ENCODE results near the gene HAS3. TPM values are rescaled to one million over a fixed set of nuclear protein-coding genes. Genes with fewer than 3 reads are reported as not detected.

The HAS3 gene
- total and polyA plus RNA-seq, 2 donors: 2.9 to 13.0 TPM

- no peak overlapping the region for H3K27ac ChIP-seq (ENCODE audit: low read depth)
- H3K4me3 ChIP-seq (ENCODE audit: low read depth, low read length): no peak overlapping the region
- H3K4me1 ChIP-seq (ENCODE audit: insufficient read depth): no peaks in the 10 kb centered on the region
- H3K36me3 ChIP-seq (ENCODE audit: insufficient read depth): no peaks in the 10 kb centered on the region
- 81% methylated on average over 7 of the region's 7 CpGs for WGBS
- DNase-seq (ENCODE audit: extremely low spot score): no peak
These were observed 27.4 kb upstream of the HAS3 start for GRCh38 chr16:69078073-69078472.

GRCh38 chr16:69079697-69080096 is 25.8 kb upstream of the HAS3 start:
- DNase-seq (ENCODE audit: extremely low spot score): no peak
- Histone ChIP-seq H3K27ac (ENCODE audit: low read depth) (no peak overlapping the region), H3K36me3 (ENCODE audit: insufficient read depth) (peaks cover 3% of the 10 kb centered on the region), H3K4me1 (ENCODE audit: insufficient read depth) (no peaks in the 10 kb centered on the region), H3K4me3 (ENCODE audit: low read depth, low read length) (no peak overlapping the region)
- over 99% methylated on average over 2 of the region's 2 CpGs for WGBS

GRCh38 chr16:69083306-69083941 is 22.0 kb upstream of the HAS3 start:
- no peak overlapping the region for H3K27ac ChIP-seq (ENCODE audit: low read depth)
- peaks cover 3% of the 10 kb centered on the region for H3K36me3 ChIP-seq (ENCODE audit: insufficient read depth)
- WGBS: 95% methylated on average over 16 of the region's 16 CpGs
- no peak for DNase-seq (ENCODE audit: extremely low spot score)
- peaks cover 1% of the 10 kb centered on the region for H3K4me1 ChIP-seq (ENCODE audit: insufficient read depth)
- H3K4me3 ChIP-seq (ENCODE audit: low read depth, low read length): no peak overlapping the region

- 38% methylated on average over 2 of the region's 2 CpGs for WGBS
- DNase-seq (ENCODE audit: extremely low spot score): no peak
These were observed 21.2 kb upstream of the HAS3 start for GRCh38 chr16:69084289-69084688.

GRCh38 chr16:69085032-69085695 is 20.3 kb upstream of the HAS3 start:
- DNase-seq (ENCODE audit: extremely low spot score): no peak
- H3K4me1 ChIP-seq (ENCODE audit: insufficient read depth): peaks cover 1% of the 10 kb centered on the region
- H3K4me3 ChIP-seq (ENCODE audit: low read depth, low read length): no peak overlapping the region
- H3K27ac ChIP-seq (ENCODE audit: low read depth): no peak overlapping the region
- 87% methylated on average over 5 of the region's 5 CpGs for WGBS
- H3K36me3 ChIP-seq (ENCODE audit: insufficient read depth): peaks cover 3% of the 10 kb centered on the region

More at GRCh38 chr16:69084289-69084688, 21.2 kb upstream of the HAS3 start:
- no peak overlapping the region for H3K4me3 ChIP-seq (ENCODE audit: low read depth, low read length)
- H3K36me3 ChIP-seq (ENCODE audit: insufficient read depth): peaks cover 3% of the 10 kb centered on the region
- peaks cover 1% of the 10 kb centered on the region for H3K4me1 ChIP-seq (ENCODE audit: insufficient read depth)
- no peak overlapping the region for H3K27ac ChIP-seq (ENCODE audit: low read depth)

GRCh38 chr16:69087161-69087581 is 18.3 kb upstream of the HAS3 start:
- Histone ChIP-seq H3K36me3 (ENCODE audit: insufficient read depth) (peaks cover 3% of the 10 kb centered on the region), H3K27ac (ENCODE audit: low read depth) (peak overlapping the region; percentile 84), H3K4me1 (ENCODE audit: insufficient read depth) (peaks cover 1% of the 10 kb centered on the region), H3K4me3 (ENCODE audit: low read depth, low read length) (no peak overlapping the region)
- no peak for DNase-seq (ENCODE audit: extremely low spot score)
- WGBS: 75% methylated on average over 3 of the region's 3 CpGs

GRCh38 chr16:69088684-69089083 is 16.8 kb upstream of the HAS3 start:
- H3K36me3 ChIP-seq (ENCODE audit: insufficient read depth): peaks cover 3% of the 10 kb centered on the region
- no peak for DNase-seq (ENCODE audit: extremely low spot score)
- peaks cover 1% of the 10 kb centered on the region for H3K4me1 ChIP-seq (ENCODE audit: insufficient read depth)
- no peak overlapping the region for H3K27ac ChIP-seq (ENCODE audit: low read depth)
- no peak overlapping the region for H3K4me3 ChIP-seq (ENCODE audit: low read depth, low read length)
- WGBS: 85% methylated on average over 4 of the region's 4 CpGs

- WGBS: 52% methylated on average over 16 of the region's 16 CpGs
- peak; percentile 39 for DNase-seq (ENCODE audit: extremely low spot score)
- peaks cover 1% of the 10 kb centered on the region for H3K4me1 ChIP-seq (ENCODE audit: insufficient read depth)
- no peak overlapping the region for H3K4me3 ChIP-seq (ENCODE audit: low read depth, low read length)
- peaks cover 1% of the 10 kb centered on the region for H3K36me3 ChIP-seq (ENCODE audit: insufficient read depth)
- no peak overlapping the region for H3K27ac ChIP-seq (ENCODE audit: low read depth)
These were observed 16.2 kb upstream of the HAS3 start for GRCh38 chr16:69089091-69089910.

- Histone ChIP-seq H3K4me3 (ENCODE audit: low read depth, low read length) (no peak overlapping the region), H3K36me3 (ENCODE audit: insufficient read depth) (no peaks in the 10 kb centered on the region), H3K4me1 (ENCODE audit: insufficient read depth) (no peaks in the 10 kb centered on the region), H3K27ac (ENCODE audit: low read depth) (no peak overlapping the region)
- DNase-seq (ENCODE audit: extremely low spot score): no peak
- WGBS: 79% methylated on average over 3 of the region's 3 CpGs
These were observed 11.5 kb upstream of the HAS3 start for GRCh38 chr16:69093974-69094373.

GRCh38 chr16:69094501-69094900 is 11.0 kb upstream of the HAS3 start:
- Histone ChIP-seq H3K4me3 (ENCODE audit: low read depth, low read length) (no peak overlapping the region), H3K4me1 (ENCODE audit: insufficient read depth) (no peaks in the 10 kb centered on the region), H3K27ac (ENCODE audit: low read depth) (no peak overlapping the region), H3K36me3 (ENCODE audit: insufficient read depth) (no peaks in the 10 kb centered on the region)
- 72% methylated on average over 5 of the region's 5 CpGs for WGBS
- no peak for DNase-seq (ENCODE audit: extremely low spot score)

GRCh38 chr16:69095193-69095592 is 10.3 kb upstream of the HAS3 start:
- Histone ChIP-seq H3K4me3 (ENCODE audit: low read depth, low read length) (no peak overlapping the region), H3K27ac (ENCODE audit: low read depth) (no peak overlapping the region), H3K36me3 (ENCODE audit: insufficient read depth) (no peaks in the 10 kb centered on the region), H3K4me1 (ENCODE audit: insufficient read depth) (no peaks in the 10 kb centered on the region)
- no peak for DNase-seq (ENCODE audit: extremely low spot score)
- WGBS: 82% methylated on average over 6 of the region's 6 CpGs

- 60% methylated on average over 11 of the region's 11 CpGs for WGBS
These were observed 5.3 kb upstream of the HAS3 start for GRCh38 chr16:69100071-69100691.

GRCh38 chr16:69106491-69107315 is 1.2 kb downstream of the HAS3 start:
- no peak for DNase-seq (ENCODE audit: extremely low spot score)
- WGBS: under 1% methylated on average over 55 of the region's 55 CpGs
- no peak overlapping the region for H3K27ac ChIP-seq (ENCODE audit: low read depth)
- H3K4me1 ChIP-seq (ENCODE audit: insufficient read depth): no peaks in the 10 kb centered on the region
- peak overlapping the region; percentile 49 for H3K4me3 ChIP-seq (ENCODE audit: low read depth, low read length)
- H3K36me3 ChIP-seq (ENCODE audit: insufficient read depth): no peaks in the 10 kb centered on the region

More at GRCh38 chr16:69100071-69100691, 5.3 kb upstream of the HAS3 start:
- no peaks in the 10 kb centered on the region for H3K4me1 ChIP-seq (ENCODE audit: insufficient read depth)
- H3K4me3 ChIP-seq (ENCODE audit: low read depth, low read length): no peak overlapping the region
- H3K27ac ChIP-seq (ENCODE audit: low read depth): no peak overlapping the region
- DNase-seq (ENCODE audit: extremely low spot score): no peak
- no peaks in the 10 kb centered on the region for H3K36me3 ChIP-seq (ENCODE audit: insufficient read depth)
